MG63 (cell line): ENCODE results near the gene ZNF385A. TPM values are rescaled to one million over a fixed set of nuclear protein-coding genes. Genes with fewer than 3 reads are reported as not detected.
"Not testable (repeated sequence)": the region's sequence is repeated elsewhere in the genome, so short reads cannot be mapped to it uniquely, and the experiment has no call there.

Source experiments
- DNase-seq: peaks from one replicate; pipeline ENCODE4 v3.0.0-alpha.2; 2020
- H3K27me3 ChIP-seq: fragments of 250-450 bp; sonication (Bioruptor Pico); 2 replicates; pipeline ENCODE4 v1.5.1; 2020; ENCODE audit warnings: mild to moderate bottlenecking, moderate library complexity
- H3K36me3 ChIP-seq: fragments of 250-450 bp; sonication (Bioruptor Pico); 2 replicates; pipeline ENCODE4 v1.5.1; 2020; ENCODE audit warnings: mild to moderate bottlenecking, moderate library complexity
- H3K4me3 ChIP-seq: fragments of 250-450 bp; sonication (Bioruptor Pico); 2 replicates; pipeline ENCODE4 v1.5.1; 2020; ENCODE audit warnings: mild to moderate bottlenecking, moderate library complexity
- H3K9me3 ChIP-seq: fragments of 250-450 bp; sonication (Bioruptor Pico); 2 replicates; pipeline ENCODE4 v1.5.1; 2020; ENCODE audit warnings: mild to moderate bottlenecking, moderate library complexity
- total RNA-seq: library from RNA; depleted of rRNA; stranded (reverse); fragments of >200 nt; shearing (Covaris generic); gene quantifications from 2 replicates; pipeline ENCODE4 v1.2.3, GENCODE V29; 2014; ENCODE audit warnings: low replicate concordance

Gene ZNF385A
- total RNA-seq, 1 experiment from 2014 or later: 0.89 TPM

DNA sequence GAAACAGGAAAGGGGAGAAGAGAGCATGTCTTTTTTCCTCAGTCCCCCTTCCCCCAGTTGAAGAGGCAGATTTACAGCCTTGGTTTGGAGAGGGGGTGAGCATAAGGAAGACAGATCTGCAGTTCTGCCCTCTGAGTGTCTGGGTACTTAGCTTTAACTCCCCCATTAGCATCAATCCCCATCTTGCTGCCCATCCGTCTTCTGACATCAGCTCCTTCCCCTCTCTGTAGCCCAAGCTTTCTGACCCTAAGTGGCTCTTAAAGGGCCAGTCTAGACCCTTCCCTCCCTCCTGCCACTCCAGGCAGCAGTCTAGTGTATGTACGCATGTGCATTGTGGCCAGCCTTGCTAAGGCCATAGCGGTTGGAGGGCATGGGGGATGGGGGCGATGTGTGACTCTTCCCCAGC is 27.6 kb downstream of the ZNF385A start:
- no peaks in the 10 kb centered on the region for H3K9me3 ChIP-seq
- no peaks in the 10 kb centered on the region for H3K27me3 ChIP-seq
- no peak overlapping the region for H3K4me3 ChIP-seq
- H3K36me3 ChIP-seq: peaks cover 10% of the 10 kb centered on the region
- no peak for DNase-seq

DNA sequence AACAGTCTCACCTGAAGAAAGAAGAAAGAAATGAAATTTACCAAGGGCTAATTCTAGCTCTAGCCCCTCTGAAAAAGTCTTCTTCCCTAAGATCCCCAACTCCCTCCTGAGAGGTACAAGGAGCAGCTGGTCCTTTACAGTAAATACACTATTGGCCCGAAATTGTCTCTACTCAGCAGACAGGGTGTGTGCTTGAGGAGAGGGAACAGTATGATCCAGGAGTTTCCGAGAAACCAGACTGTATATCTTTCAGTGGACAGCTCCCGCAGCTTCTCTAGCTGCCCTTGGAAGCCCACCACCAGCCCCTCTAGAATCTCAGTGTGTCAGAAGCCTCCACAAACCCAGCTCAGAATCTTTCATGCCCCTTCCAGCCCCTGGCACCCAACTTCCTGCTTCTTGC is 28.3 kb downstream of the ZNF385A start:
- Histone ChIP-seq H3K36me3 (peaks cover 17% of the 10 kb centered on the region), H3K9me3 (no peaks in the 10 kb centered on the region), H3K27me3 (no peaks in the 10 kb centered on the region), H3K4me3 (no peak overlapping the region)
- DNase-seq: no peak

DNA sequence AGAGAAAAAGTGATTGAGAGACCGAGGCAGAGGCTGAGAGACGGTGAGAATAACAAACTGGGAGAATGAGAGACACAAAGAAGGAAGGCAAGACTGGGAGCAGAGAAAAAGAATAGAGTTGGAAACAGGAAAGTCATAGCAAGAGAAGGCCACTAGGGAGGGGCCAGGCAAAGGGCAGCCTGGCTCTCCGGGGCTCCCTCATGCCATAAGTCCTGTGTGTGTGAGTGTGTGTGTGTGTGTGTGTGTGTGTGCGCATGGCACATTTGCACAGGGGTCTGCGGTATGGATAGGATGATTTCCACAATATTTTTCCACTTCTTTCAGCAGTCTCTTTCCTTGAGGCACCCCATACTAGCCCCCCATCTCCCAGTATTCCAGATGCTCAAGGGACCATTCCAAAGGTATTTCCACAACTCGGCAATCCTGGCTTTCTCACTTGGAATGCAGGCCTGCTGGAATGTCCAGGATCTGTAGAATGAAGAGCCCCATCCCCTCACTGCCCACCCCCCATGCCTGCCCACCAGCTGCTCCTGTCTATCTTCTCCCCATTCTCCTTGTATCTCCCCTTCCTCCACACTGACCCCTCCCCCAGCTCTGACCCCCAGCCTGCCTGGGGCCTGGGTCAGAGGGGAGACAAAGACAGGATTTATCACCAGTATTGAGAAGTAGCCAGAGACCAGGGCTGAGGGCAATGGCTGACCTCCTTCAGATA is 29.3 kb downstream of the ZNF385A start:
- Histone ChIP-seq H3K9me3 (no peaks in the 10 kb centered on the region), H3K4me3 (no peak overlapping the region), H3K27me3 (no peaks in the 10 kb centered on the region), H3K36me3 (peaks cover 27% of the 10 kb centered on the region)
- no peak for DNase-seq

DNA sequence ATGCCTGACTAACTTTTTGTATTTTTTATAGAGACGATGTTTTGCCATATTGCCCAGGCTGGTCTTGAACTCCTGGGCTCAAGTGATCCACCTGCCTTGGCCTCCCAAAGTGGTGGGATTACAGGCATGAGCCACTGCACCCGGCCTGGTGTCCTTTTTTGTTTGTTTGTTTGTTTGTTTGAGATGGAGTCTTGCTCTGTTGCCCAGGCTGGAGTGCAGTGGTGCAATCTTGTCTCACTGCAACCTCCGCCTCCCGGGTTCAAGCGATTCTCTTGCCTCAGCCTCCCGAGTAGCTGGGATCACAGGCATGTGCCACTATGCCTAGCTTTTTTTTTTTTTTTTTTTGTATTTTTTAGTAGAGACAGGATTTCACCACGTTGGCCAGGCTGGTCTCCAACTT is 30.3 kb downstream of the ZNF385A start:
- H3K9me3 ChIP-seq, H3K4me3 ChIP-seq, H3K27me3 ChIP-seq, DNase-seq: not testable (repeated sequence)
- peaks cover 36% of the 10 kb centered on the region for H3K36me3 ChIP-seq

DNA sequence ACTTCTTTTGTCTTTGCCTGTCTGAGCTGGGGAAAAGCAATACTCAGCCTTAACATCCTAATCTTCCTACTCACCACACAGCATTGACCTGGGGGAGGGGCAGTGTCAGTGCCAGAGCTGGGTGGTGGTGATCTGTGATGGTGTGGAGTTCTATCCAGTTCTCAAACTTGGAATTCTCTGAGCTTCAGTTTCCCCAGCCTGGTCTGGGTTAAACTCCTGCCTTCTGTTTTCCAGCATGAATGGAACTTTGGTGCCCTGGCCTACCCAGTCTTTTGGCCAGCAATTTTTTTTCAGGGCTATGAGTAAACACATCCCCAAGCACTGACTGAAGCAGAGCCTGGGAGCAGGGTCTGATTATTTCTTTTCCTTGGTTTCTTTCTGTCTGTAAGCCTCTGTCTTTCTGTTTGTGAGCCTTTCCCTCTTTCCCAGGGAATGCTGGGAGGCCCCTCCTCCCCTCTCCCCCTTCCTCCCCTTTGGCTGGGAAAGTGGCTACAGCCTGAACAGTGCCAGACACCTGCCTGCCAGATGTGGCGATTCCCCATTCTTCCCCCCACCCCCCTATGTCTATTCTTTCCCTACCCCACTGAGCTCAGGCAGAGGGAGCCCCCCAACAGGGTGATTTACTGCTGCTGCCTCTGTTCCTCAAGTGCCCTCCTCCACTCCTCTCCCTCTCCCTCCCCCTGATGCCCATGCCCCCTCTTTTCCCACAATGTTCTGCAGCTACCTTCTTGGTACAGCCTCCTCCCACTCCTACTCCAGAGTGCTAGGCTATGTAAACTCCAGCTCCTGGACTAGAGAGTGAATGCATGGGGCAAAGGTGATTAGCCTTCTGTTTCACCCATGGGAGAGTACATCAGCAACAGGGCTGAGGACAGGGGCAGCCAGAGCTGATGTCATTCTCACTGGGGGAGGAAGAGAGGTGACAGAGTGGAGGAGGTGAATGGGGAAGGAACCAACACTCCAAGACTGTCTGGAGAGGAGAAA is 31.4 kb downstream of the ZNF385A start:
- no peak overlapping the region for H3K4me3 ChIP-seq
- no peak for DNase-seq
- H3K36me3 ChIP-seq: peaks cover 47% of the 10 kb centered on the region
- H3K9me3 ChIP-seq: no peaks in the 10 kb centered on the region
- no peaks in the 10 kb centered on the region for H3K27me3 ChIP-seq

DNA sequence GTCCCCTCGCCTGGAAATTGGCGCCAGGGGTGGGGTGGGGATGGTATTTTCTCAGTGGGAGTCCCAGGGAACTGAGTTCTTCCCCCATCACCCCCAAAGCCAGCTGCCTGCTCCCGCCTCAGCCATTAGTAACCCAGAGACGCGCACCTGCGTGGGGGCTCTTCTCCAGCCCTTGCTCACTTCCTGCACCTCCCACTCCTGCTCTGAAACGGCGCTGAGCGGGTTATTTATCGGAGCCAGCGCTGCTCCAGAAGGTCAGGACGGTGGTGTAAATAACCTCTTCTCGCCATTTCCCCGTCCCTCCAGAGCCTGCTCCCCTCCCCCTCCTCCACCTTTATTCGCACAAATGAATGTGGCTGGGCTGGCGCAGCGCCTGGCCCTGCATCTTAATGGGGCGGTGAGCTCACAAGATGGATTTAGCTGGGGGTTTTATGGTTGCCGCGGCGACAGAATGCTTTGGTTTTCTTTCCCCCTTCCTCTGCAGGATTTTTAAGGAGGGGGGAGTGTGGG is 32.5 kb downstream of the ZNF385A start:
- Histone ChIP-seq H3K27me3 (no peaks in the 10 kb centered on the region), H3K36me3 (peaks cover 58% of the 10 kb centered on the region), H3K4me3 (no peak overlapping the region), H3K9me3 (no peaks in the 10 kb centered on the region)
- DNase-seq: no peak

DNA sequence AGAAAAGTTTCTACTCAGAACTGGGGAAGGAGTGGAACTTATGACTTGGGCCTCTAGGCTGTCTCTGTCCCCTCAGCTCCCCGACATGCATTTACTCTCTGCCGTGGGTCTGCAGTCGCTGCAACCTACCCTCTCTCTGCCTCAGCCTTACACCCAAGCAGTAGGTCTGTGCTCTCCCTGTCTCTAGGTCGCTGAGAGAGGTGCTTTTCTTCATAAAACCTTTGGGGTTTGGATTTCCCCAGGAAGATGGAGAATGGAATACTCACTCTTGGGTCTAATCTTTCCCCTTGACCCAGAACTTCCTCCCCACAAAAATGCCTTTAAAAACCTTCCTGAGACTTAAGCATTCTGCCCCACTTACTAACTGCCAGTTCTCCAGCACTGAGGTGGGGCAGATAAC is 33.2 kb downstream of the ZNF385A start:
- no peaks in the 10 kb centered on the region for H3K9me3 ChIP-seq
- no peaks in the 10 kb centered on the region for H3K27me3 ChIP-seq
- H3K4me3 ChIP-seq: no peak overlapping the region
- DNase-seq: no peak
- H3K36me3 ChIP-seq: peaks cover 66% of the 10 kb centered on the region

DNA sequence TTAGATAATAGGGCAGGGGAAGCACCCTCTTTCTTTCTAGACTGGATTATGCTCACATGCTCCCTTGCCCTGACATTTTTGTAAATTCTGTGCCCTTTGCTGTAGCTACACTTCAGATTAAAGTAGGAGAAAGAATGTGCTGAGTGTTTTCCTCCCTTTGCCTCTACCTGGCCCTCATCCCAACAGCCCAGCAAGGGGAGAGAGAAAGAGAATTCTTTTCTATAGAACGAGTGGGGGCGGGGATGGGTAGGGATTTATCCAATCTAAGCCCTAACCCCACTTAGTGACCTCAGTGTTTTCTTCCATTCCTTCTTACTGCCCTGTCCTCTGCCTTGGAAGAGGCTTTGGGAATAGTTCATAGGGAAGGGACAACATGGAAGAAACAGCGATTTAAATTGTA is 33.8 kb downstream of the ZNF385A start:
- H3K36me3 ChIP-seq: peaks cover 67% of the 10 kb centered on the region

DNA sequence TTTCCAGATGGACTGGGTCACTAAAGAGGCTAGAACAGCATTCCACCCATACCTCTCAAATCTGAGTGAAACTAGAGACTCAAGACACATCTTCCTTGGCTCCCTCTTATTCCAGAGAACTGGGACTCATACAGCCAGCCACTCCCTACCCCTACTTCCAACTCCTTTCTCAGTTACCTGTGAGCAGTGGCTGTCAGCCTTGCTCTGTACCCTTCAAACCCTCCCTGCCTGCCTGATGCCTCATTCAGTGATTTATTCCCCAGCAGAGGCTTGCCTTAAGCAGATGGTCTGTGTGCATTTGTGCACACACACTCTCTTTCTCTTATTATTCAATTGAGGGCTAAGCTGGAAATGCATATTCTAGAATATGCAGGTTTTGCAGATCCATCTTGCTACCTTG is 34.9 kb downstream of the ZNF385A start:
- H3K36me3 ChIP-seq: peaks cover 76% of the 10 kb centered on the region

More for the DNA sequence above, 33.8 kb downstream of the ZNF385A start:
- no peaks in the 10 kb centered on the region for H3K9me3 ChIP-seq
- no peak overlapping the region for H3K4me3 ChIP-seq
- no peak for DNase-seq
- H3K27me3 ChIP-seq: no peaks in the 10 kb centered on the region

DNA sequence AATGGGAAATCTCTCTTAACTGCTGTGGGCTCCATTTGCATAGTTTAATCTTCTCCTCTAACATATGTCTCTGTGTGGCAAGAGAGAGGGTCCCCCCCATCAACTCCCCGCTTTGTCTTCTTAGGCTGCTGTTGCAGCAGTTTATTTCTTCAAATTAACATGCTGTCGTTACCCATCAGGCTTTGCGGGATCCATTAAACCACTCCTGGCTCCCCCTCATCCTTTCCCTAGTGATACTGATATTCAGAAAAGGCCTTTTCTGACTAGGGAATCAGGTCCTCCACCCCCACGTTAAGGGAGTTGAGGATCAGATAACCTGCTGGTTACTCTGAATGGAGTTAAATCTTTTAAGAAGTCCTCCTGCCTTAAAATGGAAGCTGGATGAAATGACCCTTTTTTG is 35.5 kb downstream of the ZNF385A start:
- DNase-seq: no peak
- Histone ChIP-seq H3K9me3 (no peaks in the 10 kb centered on the region), H3K36me3 (peaks cover 79% of the 10 kb centered on the region), H3K4me3 (no peak overlapping the region), H3K27me3 (no peaks in the 10 kb centered on the region)

More for the DNA sequence above, 34.9 kb downstream of the ZNF385A start:
- H3K4me3 ChIP-seq: no peak overlapping the region
- H3K27me3 ChIP-seq: no peaks in the 10 kb centered on the region
- DNase-seq: no peak
- H3K9me3 ChIP-seq: no peaks in the 10 kb centered on the region

DNA sequence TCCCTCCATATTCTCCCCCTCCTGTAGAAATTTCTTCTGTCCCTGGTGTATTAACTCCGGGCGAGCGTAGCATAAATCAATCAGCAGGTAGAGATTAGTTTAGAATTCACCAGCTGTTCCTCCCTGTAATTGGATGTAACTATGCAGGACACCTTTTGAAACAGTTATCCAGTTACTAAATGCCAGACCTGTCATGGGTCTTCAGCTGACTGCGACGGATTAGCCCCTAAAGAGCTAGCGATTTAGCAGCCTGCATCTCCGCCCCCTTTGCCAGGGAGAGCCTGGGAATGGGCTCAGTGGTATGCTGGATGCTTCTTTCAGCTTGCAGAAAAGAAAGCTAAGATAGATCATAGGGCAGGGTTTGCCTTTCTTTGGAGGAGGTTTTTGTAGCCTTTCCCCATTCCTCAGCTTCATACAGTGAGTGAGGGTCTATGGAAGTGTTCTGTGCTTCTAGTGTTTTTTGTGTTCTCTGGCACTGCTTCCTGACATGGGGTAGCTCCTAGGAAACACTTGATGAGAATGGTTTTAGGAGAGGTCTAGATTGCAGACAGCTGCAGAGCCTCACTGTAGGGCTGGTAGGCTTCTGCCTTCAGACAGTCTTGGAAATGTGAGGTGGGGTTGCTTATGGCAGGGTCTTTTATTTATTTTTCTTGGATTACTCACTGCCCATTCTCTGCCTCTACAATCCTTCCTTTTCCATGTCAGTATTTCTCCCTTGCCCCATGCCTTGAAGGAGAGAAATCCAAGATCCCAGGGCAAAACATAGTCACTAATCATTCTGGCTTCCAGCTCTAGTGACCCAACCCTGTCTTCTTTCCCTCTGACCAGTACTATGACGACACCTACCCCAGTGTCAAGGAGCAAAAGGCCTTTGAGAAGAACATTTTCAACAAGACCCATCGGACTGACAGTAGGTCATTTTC is 42.9 kb downstream of the ZNF385A start:
- no peak for DNase-seq
- Histone ChIP-seq H3K4me3 (no peak overlapping the region), H3K27me3 (no peaks in the 10 kb centered on the region), H3K9me3 (no peaks in the 10 kb centered on the region), H3K36me3 (peaks cover 65% of the 10 kb centered on the region)

DNA sequence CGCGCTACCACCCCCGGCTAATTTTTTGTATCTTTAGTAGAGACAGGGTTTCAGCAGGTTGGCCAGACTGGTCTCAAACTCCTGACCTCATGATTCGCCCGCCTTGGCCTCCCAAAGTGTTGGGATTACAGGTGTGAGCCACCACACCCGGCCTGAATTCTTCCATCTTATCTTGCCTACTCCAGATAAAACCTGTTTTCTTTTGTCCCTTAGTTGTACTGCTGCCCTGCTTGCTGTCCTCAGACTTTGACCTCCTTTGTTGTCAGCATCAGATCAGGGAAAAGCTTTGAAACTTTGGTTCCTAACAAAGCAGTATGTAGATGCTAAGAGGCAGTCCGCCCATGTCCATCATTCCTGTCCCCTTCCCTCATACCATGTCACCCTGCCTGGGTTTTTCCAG is 43.7 kb downstream of the ZNF385A start:
- DNase-seq: no peak
- Histone ChIP-seq H3K27me3 (no peaks in the 10 kb centered on the region), H3K4me3 (no peak overlapping the region), H3K9me3 (no peaks in the 10 kb centered on the region), H3K36me3 (peaks cover 64% of the 10 kb centered on the region)

DNA sequence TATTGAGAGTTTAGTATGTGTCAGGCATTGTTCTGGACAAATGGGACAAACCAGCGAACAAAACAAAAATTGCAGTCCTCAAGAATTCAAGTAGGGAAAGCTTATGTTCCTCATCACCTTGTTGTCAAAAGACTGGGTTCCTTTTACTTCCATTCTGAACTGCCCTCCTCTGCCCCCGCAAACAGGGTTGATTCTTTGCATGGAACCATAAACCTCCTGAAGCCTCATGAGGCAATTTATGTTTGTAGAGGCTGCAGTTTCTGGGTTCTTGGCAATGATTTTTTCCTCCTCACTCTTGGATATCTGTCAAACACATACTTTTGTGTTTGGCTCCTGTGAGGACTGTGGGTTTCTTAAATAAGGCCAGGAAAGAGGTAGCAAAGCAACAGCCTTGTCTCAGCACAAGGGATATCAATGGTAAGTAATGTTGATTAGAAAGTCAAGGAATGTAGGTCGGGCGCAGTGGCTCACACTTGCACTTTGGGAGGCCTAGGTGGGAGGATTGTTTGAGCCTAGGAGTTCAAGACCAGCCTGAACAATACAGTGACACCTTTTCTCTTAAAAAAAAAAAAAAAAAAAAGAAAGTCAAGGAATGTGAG is 45.7 kb downstream of the ZNF385A start:
- peaks cover 55% of the 10 kb centered on the region for H3K36me3 ChIP-seq
- no peak overlapping the region for H3K4me3 ChIP-seq
- DNase-seq: no peak
- H3K9me3 ChIP-seq: no peaks in the 10 kb centered on the region
- no peaks in the 10 kb centered on the region for H3K27me3 ChIP-seq

DNA sequence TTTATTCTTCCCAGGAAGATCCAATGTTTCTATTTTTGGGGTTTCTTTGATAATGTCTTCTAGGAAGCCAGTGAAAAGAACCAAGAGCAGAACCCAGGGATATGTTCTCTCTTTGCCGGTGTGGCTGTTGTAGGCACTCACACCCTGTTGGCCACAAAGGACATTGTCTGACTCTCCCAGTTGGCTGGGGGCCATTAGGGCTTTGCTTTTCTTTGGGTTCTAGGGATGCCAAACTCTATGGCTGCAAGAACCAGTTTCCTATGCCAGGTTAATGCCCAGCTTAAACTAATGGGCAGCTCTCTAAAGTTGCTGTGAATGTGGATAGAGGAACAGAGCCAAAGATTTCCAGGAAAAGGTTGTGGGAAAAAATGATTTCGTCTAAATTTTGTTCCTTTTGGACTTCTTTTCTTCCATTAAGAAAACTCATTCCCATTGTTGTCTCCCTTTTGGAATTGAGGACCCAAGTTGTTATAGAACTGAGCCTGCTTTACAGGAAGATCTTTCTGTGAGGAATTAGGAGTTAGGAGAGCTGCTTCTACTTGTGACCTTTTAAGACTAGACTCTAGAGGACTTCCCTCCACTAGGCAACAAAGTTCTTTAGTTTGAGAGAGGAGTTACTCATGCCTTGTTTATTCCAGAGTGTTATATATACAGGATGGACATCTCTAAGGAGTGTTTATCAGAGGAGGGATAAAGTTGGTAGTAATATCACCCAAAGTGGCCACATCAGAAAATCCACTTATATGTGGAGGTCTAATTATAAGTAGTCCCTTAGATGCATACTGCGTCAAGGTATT is 46.5 kb downstream of the ZNF385A start:
- H3K9me3 ChIP-seq: no peaks in the 10 kb centered on the region
- no peaks in the 10 kb centered on the region for H3K27me3 ChIP-seq
- DNase-seq: peak; percentile 58
- H3K4me3 ChIP-seq: no peak overlapping the region
- peaks cover 52% of the 10 kb centered on the region for H3K36me3 ChIP-seq

DNA sequence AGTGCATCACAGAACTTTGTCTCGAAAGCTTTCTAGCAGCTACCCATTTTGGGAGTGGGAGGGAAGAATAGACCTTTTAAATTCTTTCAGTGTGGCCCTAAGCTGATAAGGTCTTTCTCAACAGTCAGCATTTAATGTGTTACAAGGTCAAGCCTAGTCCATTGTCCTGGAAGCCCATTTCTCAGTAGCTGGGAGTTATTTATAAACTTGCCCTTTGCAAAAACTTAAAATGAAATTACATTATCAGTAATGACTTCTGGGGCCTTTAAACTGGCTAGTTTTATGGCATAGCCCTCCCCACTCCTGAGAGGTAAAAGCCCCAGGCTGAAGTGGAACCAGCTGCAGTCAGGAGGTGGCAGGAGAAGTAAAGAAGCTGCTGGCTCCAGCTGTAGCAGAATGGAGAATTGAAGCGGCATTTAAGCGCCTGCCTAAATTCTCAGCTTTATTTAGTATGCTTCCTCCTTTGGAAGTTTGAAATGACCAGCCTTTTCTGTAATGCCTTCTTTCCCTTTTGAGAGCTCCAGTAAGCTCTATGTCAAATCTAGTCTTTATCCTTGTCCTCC is 47.2 kb downstream of the ZNF385A start:
- no peak for DNase-seq
- Histone ChIP-seq H3K9me3 (no peaks in the 10 kb centered on the region), H3K27me3 (no peaks in the 10 kb centered on the region)

More for the DNA sequence above, 47.2 kb downstream of the ZNF385A start:
- Histone ChIP-seq H3K36me3 (peaks cover 49% of the 10 kb centered on the region), H3K4me3 (no peak overlapping the region)
